Measurements from ENCODE around the gene TRIM47. TPM values are rescaled to one million over a fixed set of nuclear protein-coding genes. Genes with fewer than 3 reads are reported as not detected.
A peak's percentile ranks its signal among the peaks of the same experiment; 100 is the strongest.

TRIM47 gene
- total and polyA plus RNA-seq, 2 of the 13 experiments (the other 11 are each of a cell fraction or from before 2014, with no cell fraction given), result 33.5 to 82.0 TPM

DNA sequence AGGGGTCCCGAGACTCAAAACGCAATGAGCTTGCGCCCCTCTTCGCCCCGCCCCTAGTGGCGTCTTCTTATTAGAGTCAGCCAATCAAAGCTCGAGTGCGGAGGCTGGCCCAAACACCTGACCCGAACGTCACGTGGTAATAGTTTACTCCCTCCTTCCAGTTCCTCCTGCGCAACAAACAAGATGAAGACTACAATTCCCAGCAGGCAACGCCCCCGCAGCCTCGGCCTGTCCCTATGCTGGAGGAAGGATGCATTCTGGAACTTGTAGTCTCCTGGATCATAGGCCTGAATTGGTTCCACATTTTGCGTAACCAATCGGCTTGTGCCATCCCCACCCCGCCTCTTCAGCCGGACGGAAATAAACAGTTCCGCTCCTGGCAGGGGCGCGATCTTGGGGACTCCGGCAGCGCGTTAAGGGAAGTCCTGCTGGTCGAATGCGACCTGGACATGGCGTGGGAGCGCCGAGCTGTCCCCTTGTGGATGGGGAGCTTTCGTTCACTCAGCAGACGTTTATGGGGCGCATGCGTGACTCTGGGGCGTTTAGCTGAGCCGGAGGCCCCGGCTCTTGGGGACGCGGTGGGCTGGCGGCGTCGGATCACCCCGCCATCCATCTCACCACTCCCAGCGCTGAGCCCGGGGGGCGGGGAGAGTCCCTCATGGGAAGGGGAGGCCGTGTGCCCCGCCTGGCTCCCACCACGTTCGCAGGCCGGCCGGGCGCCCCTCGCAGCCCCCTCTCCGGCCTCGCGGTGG lies 22.9 kb downstream of the TRIM47 start, which contains the start of gene WBP2 (continued):
- TF ChIP-seq, protein P1, sequence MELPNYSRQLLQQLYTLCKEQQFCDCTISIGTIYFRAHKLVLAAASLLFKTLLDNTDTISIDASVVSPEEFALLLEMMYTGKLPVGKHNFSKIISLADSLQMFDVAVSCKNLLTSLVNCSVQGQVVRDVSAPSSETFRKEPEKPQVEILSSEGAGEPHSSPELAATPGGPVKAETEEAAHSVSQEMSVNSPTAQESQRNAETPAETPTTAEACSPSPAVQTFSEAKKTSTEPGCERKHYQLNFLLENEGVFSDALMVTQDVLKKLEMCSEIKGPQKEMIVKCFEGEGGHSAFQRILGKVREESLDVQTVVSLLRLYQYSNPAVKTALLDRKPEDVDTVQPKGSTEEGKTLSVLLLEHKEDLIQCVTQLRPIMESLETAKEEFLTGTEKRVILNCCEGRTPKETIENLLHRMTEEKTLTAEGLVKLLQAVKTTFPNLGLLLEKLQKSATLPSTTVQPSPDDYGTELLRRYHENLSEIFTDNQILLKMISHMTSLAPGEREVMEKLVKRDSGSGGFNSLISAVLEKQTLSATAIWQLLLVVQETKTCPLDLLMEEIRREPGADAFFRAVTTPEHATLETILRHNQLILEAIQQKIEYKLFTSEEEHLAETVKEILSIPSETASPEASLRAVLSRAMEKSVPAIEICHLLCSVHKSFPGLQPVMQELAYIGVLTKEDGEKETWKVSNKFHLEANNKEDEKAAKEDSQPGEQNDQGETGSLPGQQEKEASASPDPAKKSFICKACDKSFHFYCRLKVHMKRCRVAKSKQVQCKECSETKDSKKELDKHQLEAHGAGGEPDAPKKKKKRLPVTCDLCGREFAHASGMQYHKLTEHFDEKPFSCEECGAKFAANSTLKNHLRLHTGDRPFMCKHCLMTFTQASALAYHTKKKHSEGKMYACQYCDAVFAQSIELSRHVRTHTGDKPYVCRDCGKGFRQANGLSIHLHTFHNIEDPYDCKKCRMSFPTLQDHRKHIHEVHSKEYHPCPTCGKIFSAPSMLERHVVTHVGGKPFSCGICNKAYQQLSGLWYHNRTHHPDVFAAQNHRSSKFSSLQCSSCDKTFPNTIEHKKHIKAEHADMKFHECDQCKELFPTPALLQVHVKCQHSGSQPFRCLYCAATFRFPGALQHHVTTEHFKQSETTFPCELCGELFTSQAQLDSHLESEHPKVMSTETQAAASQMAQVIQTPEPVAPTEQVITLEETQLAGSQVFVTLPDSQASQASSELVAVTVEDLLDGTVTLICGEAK (IDR thresholded peaks at IDR 0.05), result no peak
- TF ChIP-seq, protein P1 (CRISPR knock-in tag; IDR thresholded peaks at IDR 0.05), result peak; percentile 74; the same call in 1 of the 2 replicates
- TF ChIP-seq NCOA5 (CRISPR knock-in tag; IDR thresholded peaks at IDR 0.05) (no peak), SIN3B (IDR thresholded peaks at IDR 0.05; ENCODE audit: low read length) (no peak), ZNF879 (CRISPR knock-in tag; IDR thresholded peaks at IDR 0.05) (no peak), NRL (CRISPR knock-in tag; IDR thresholded peaks at IDR 0.05; ENCODE audit: borderline replicate concordance) (peak; percentile 96; the same call in 1 of the 2 replicates), NKX3-1 (CRISPR knock-in tag; IDR thresholded peaks at IDR 0.05) (no peak), ZNF720 (CRISPR knock-in tag; IDR thresholded peaks at IDR 0.05) (no peak), KDM4B (CRISPR knock-in tag; IDR thresholded peaks at IDR 0.05) (peak; percentile 91; the same call in 1 of the 2 replicates), ZNF121 (CRISPR knock-in tag; IDR thresholded peaks at IDR 0.05) (no peak), NFKB2 (CRISPR knock-in tag; IDR thresholded peaks at IDR 0.05; ENCODE audit: borderline replicate concordance) (peak; percentile 76; the same call in 1 of the 2 replicates), SPEN (CRISPR knock-in tag; IDR thresholded peaks at IDR 0.05; ENCODE audit: low read depth) (peak; percentile 78; the same call in 1 of the 2 replicates), KLF11 (CRISPR knock-in tag; IDR thresholded peaks at IDR 0.05) (peak; percentile 88), NONO (IDR thresholded peaks at IDR 0.05) (no peak), NONO (CRISPR knock-in tag; conservative IDR thresholded peaks at IDR 0.05) (peak; percentile 99)
- TF ChIP-seq, protein P2, sequence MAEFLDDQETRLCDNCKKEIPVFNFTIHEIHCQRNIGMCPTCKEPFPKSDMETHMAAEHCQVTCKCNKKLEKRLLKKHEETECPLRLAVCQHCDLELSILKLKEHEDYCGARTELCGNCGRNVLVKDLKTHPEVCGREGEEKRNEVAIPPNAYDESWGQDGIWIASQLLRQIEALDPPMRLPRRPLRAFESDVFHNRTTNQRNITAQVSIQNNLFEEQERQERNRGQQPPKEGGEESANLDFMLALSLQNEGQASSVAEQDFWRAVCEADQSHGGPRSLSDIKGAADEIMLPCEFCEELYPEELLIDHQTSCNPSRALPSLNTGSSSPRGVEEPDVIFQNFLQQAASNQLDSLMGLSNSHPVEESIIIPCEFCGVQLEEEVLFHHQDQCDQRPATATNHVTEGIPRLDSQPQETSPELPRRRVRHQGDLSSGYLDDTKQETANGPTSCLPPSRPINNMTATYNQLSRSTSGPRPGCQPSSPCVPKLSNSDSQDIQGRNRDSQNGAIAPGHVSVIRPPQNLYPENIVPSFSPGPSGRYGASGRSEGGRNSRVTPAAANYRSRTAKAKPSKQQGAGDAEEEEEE (CRISPR knock-in tag; IDR thresholded peaks at IDR 0.05; ENCODE audit: borderline replicate concordance), result no peak; the same call in 1 of the 2 replicates
- TF ChIP-seq, protein P3, sequence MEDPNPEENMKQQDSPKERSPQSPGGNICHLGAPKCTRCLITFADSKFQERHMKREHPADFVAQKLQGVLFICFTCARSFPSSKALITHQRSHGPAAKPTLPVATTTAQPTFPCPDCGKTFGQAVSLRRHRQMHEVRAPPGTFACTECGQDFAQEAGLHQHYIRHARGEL (CRISPR knock-in tag; IDR thresholded peaks at IDR 0.05), result peak; percentile 94
- TF ChIP-seq, protein P4, sequence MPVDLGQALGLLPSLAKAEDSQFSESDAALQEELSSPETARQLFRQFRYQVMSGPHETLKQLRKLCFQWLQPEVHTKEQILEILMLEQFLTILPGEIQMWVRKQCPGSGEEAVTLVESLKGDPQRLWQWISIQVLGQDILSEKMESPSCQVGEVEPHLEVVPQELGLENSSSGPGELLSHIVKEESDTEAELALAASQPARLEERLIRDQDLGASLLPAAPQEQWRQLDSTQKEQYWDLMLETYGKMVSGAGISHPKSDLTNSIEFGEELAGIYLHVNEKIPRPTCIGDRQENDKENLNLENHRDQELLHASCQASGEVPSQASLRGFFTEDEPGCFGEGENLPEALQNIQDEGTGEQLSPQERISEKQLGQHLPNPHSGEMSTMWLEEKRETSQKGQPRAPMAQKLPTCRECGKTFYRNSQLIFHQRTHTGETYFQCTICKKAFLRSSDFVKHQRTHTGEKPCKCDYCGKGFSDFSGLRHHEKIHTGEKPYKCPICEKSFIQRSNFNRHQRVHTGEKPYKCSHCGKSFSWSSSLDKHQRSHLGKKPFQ (CRISPR knock-in tag; IDR thresholded peaks at IDR 0.05; ENCODE audit: insufficient replicate concordance), result peak; percentile 94

All from HepG2 (cell line).